NCI-H2029 treated with DMSO at 0.1 percent for 48 hours (cell line): ENCODE results near the gene TET3.

Experiments used
- DNase-seq: peaks from one replicate; lab custom pipeline; 2025; lab: John Stamatoyannopoulos, UW

Gene TET3

GRCh38 chr2:73965053-73965452 is 19.7 kb upstream of the TET3 start:
- no peak for DNase-seq

- no peak for DNase-seq
Observed at GRCh38 chr2:73968357-73968937, 16.3 kb upstream of the TET3 start.

- DNase-seq = no peak
Observed at GRCh38 chr2:73969356-73969755, 15.4 kb upstream of the TET3 start.

GRCh38 chr2:73970141-73970803 is 14.4 kb upstream of the TET3 start:
- no peak for DNase-seq

- peak; percentile 21 for DNase-seq
Observed at GRCh38 chr2:73970850-73971471, 13.7 kb upstream of the TET3 start.

- DNase-seq = no peak
Observed at GRCh38 chr2:73971722-73972121, 13.0 kb upstream of the TET3 start.

GRCh38 chr2:73972846-73973245 is 11.9 kb upstream of the TET3 start:
- DNase-seq = no peak

GRCh38 chr2:73975731-73976130 is 9.0 kb upstream of the TET3 start:
- no peak for DNase-seq

- DNase-seq = no peak
Observed at GRCh38 chr2:73976803-73977202, 7.9 kb upstream of the TET3 start.

GRCh38 chr2:73977466-73977865 is 7.2 kb upstream of the TET3 start:
- DNase-seq = no peak

GRCh38 chr2:73979021-73979420 is 5.7 kb upstream of the TET3 start:
- no peak for DNase-seq

- DNase-seq = no peak
Observed at GRCh38 chr2:73979686-73980085, 5.0 kb upstream of the TET3 start.

- DNase-seq = no peak
Observed at GRCh38 chr2:73980566-73980965, 4.1 kb upstream of the TET3 start.

- DNase-seq = no peak
Observed at GRCh38 chr2:73981081-73982001, 3.4 kb upstream of the TET3 start.

- DNase-seq = no peak
Observed at GRCh38 chr2:73982140-73982617, 2.5 kb upstream of the TET3 start.

- peak; percentile 70 for DNase-seq
Observed at GRCh38 chr2:73983322-73984202, 1.1 kb upstream of the TET3 start.

GRCh38 chr2:73984922-73985307 is 205 bp downstream of the TET3 start:
- no peak for DNase-seq

- DNase-seq = no peak
Observed at GRCh38 chr2:73985308-73986084, 786 bp downstream of the TET3 start.

- no peak for DNase-seq
Observed at GRCh38 chr2:73986085-73986681, 1.5 kb downstream of the TET3 start.
